Measurements from ENCODE around the gene CTNNA3.

DNA sequence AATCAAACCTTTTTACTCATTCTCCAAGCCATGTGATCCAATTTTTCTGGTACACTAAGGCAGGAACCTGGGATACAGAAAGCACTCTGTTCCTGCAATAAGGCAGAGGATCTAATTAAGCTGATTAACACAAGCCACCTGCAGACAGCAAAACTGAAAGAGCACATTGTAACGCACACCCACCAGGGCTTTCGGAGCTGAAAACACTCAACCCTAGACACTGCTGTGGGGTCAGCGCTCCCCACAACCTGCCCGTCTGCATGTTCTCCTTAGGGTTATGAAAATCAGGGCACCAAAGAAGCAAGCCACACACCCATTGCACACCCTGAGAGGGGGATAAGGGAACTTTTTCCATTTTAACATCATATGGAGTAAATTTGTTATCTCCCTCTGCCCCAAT lies 1792.4 kb downstream of the CTNNA3 start:
- TF ChIP-seq, protein P1, sequence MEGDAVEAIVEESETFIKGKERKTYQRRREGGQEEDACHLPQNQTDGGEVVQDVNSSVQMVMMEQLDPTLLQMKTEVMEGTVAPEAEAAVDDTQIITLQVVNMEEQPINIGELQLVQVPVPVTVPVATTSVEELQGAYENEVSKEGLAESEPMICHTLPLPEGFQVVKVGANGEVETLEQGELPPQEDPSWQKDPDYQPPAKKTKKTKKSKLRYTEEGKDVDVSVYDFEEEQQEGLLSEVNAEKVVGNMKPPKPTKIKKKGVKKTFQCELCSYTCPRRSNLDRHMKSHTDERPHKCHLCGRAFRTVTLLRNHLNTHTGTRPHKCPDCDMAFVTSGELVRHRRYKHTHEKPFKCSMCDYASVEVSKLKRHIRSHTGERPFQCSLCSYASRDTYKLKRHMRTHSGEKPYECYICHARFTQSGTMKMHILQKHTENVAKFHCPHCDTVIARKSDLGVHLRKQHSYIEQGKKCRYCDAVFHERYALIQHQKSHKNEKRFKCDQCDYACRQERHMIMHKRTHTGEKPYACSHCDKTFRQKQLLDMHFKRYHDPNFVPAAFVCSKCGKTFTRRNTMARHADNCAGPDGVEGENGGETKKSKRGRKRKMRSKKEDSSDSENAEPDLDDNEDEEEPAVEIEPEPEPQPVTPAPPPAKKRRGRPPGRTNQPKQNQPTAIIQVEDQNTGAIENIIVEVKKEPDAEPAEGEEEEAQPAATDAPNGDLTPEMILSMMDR (conservative IDR thresholded peaks at IDR 0.05; ENCODE audit: low read length), result no peak
- no peak for TF ChIP-seq EZH2phosphoT487 (IDR thresholded peaks at IDR 0.05; ENCODE audit: borderline replicate concordance)
